Measurements from ENCODE around the gene TRAF1. TPM values are rescaled to one million over a fixed set of nuclear protein-coding genes. Genes with fewer than 3 reads are reported as not detected.
A peak's percentile ranks its signal among the peaks of the same experiment; 100 is the strongest.

The TRAF1 gene
- total and polyA plus RNA-seq, 2 of the 13 experiments (the other 11 are each of a cell fraction or from before 2014, with no cell fraction given), result 0.44 to 1.0 TPM

DNA sequence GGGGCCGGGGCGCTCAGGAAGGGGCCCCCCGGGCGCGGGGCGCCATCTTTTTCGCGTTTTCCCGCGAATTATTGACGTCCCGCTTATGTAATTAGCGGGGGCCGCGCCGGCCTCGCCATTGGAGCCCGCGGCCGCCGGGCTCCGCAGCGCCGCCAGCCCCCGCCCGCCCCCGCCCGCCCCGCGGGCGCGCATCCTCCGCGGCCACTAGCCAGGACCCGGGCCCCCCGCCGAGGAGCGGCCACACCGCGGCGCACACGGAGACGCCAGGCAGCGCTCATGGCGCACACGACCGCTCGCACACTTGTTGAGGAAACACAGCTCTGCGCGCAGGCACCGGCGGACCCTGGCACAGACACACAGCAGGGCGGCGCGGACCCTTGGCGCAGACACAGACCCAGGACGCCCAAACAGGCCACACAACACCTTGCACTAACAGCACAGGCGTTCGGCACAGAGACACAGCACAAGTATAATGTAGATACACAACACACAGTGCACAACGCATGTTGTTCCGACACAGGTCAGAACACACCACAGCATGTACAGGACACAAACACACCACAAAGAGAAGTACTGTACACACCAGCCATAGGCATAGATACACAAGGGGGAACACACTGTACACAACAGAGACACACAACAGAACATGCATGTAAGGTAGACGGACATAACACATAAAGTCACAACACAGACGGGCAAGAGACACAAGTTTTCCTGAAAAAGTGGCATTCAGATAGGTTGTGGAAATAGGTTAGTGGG, 49.1 kb downstream of the TRAF1 start:
- H3K9ac ChIP-seq (ENCODE audit: insufficient read depth, low read depth, low read length), result peak overlapping the region; percentile 84
- peaks cover 8 to 24% of the 10 kb centered on the region in 2 experiments; a peak in 4 of 5 replicates for H3K36me3 ChIP-seq (replicated peaks in 1 of 2; ENCODE audit: control insufficient read depth in 1 of 2, insufficient read depth in 2 of 2, low read length in 2 of 2)
- peaks cover 45% of the 10 kb centered on the region for H3K4me1 ChIP-seq (ENCODE audit: insufficient read depth, low read length)
- DNase-seq (ENCODE audit: low spot score), result peak; percentile 54
- peak overlapping the region; percentile 67 for H2AFZ ChIP-seq (ENCODE audit: low read length)
- H3K4me2 ChIP-seq (ENCODE audit: low read depth, low read length), result peak overlapping the region; percentile 99
- H4K20me1 ChIP-seq (ENCODE audit: insufficient read depth, low read length), result no peaks in the 10 kb centered on the region
- peak overlapping the region; percentile 74 for H3K27ac ChIP-seq (ENCODE audit: extremely low read length, insufficient read depth, low read length)
- peak; percentile 46 for FAIRE-seq
- ChIA-PET CTCF (ENCODE audit: low intra/inter-chr PET ratio, low total read pairs) (no interaction called here), POLR2A (no interaction called here)
- no peaks in the 10 kb centered on the region for H3K9me3 ChIP-seq (ENCODE audit: low read length)
- in situ Hi-C loops (cut with HindIII; ENCODE audit: extremely low pct_ligation_motif_present, low pct_unique_long_range_greater_than_20kb), result no loop called here
- intact Hi-C loops (cut with micrococcal nuclease; ENCODE audit: unreplicated experiment), result loop anchor here (2.0 to 5.0 kb wide), 3 partner anchors 35 to 120 kb away; partner anchors contain the start of gene PSMD5
- peak overlapping the region; percentile 55 to 89 (median 77) for H3K4me3 ChIP-seq (replicated peaks in 1 of 3; ENCODE audit: insufficient read depth in 1 of 3, low read depth in 2 of 3, low read length in 3 of 3)
- BruUV-seq (replicated peaks), result TSS peak; percentile 75
- ATAC-seq, result peak; percentile 57
- WGBS (ENCODE audit: low lambda C conversion rate), result 9% methylated on average over 5 of the region's 63 CpGs
- no peaks in the 10 kb centered on the region; a peak in 1 of 5 replicates for H3K27me3 ChIP-seq (ENCODE audit: control insufficient read depth in 1 of 2, insufficient read depth in 2 of 2, low read length in 2 of 2)
- H3K79me2 ChIP-seq (ENCODE audit: insufficient read depth, low read length), result peaks cover 14% of the 10 kb centered on the region
- TF ChIP-seq, protein P1, sequence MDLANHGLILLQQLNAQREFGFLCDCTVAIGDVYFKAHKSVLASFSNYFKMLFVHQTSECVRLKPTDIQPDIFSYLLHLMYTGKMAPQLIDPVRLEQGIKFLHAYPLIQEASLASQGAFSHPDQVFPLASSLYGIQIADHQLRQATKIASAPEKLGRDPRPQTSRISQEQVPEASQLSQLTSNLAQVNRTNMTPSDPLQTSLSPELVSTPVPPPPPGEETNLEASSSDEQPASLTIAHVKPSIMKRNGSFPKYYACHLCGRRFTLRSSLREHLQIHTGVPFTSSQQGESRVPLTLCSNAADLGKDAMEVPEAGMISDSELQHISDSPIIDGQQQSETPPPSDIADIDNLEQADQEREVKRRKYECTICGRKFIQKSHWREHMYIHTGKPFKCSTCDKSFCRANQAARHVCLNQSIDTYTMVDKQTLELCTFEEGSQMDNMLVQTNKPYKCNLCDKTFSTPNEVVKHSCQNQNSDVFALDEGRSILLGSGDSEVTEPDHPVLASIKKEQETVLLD (CRISPR knock-in tag; IDR thresholded peaks at IDR 0.05; ENCODE audit: low read depth), result peak; percentile 91
- TF ChIP-seq ZNF607 (CRISPR knock-in tag; IDR thresholded peaks at IDR 0.05; ENCODE audit: borderline replicate concordance) (no peak), ZNF557 (CRISPR knock-in tag; IDR thresholded peaks at IDR 0.05) (no peak), ZFP1 (CRISPR knock-in tag; IDR thresholded peaks at IDR 0.05) (no peak), ZNF264 (CRISPR knock-in tag; IDR thresholded peaks at IDR 0.05) (no peak), ZKSCAN5 (CRISPR knock-in tag; IDR thresholded peaks at IDR 0.05) (0 out of 2 replicates have a peak, but pooled peaks have one; percentile 36), FOXA1 (IDR thresholded peaks at IDR 0.05) (no peak), FOXA1 (CRISPR knock-in tag; IDR thresholded peaks at IDR 0.05) (no peak; the same call in 1 of the 2 replicates), FOSL2 (CRISPR knock-in tag; IDR thresholded peaks at IDR 0.05) (peak; percentile 43), SNAI1 (CRISPR knock-in tag; IDR thresholded peaks at IDR 0.05; ENCODE audit: borderline replicate concordance) (no peak), HOXA3 (CRISPR knock-in tag; IDR thresholded peaks at IDR 0.05) (peak; percentile 46; the same call in 1 of the 2 replicates), ZNF430 (CRISPR knock-in tag; IDR thresholded peaks at IDR 0.05) (no peak), TP53 (CRISPR knock-in tag; conservative IDR thresholded peaks at IDR 0.05) (no peak), ATF1 (CRISPR knock-in tag; IDR thresholded peaks at IDR 0.05) (no peak), HNRNPUL1 (IDR thresholded peaks at IDR 0.05; ENCODE audit: low read depth, low read length) (no peak), ZMYM4 (CRISPR knock-in tag; IDR thresholded peaks at IDR 0.05) (peak; percentile 72)
- TF ChIP-seq, protein P2, sequence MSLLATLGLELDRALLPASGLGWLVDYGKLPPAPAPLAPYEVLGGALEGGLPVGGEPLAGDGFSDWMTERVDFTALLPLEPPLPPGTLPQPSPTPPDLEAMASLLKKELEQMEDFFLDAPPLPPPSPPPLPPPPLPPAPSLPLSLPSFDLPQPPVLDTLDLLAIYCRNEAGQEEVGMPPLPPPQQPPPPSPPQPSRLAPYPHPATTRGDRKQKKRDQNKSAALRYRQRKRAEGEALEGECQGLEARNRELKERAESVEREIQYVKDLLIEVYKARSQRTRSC (CRISPR knock-in tag; IDR thresholded peaks at IDR 0.05; ENCODE audit: low read depth), result no peak
- TF ChIP-seq, protein P3, sequence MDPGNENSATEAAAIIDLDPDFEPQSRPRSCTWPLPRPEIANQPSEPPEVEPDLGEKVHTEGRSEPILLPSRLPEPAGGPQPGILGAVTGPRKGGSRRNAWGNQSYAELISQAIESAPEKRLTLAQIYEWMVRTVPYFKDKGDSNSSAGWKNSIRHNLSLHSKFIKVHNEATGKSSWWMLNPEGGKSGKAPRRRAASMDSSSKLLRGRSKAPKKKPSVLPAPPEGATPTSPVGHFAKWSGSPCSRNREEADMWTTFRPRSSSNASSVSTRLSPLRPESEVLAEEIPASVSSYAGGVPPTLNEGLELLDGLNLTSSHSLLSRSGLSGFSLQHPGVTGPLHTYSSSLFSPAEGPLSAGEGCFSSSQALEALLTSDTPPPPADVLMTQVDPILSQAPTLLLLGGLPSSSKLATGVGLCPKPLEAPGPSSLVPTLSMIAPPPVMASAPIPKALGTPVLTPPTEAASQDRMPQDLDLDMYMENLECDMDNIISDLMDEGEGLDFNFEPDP (CRISPR knock-in tag; conservative IDR thresholded peaks at IDR 0.05), result 0 out of 2 replicates have a peak, but pooled peaks have one; percentile 82
- TF ChIP-seq, protein P4, sequence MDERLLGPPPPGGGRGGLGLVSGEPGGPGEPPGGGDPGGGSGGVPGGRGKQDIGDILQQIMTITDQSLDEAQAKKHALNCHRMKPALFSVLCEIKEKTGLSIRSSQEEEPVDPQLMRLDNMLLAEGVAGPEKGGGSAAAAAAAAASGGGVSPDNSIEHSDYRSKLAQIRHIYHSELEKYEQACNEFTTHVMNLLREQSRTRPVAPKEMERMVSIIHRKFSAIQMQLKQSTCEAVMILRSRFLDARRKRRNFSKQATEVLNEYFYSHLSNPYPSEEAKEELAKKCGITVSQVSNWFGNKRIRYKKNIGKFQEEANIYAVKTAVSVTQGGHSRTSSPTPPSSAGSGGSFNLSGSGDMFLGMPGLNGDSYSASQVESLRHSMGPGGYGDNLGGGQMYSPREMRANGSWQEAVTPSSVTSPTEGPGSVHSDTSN (CRISPR knock-in tag; IDR thresholded peaks at IDR 0.05), result no peak
- TF ChIP-seq, protein P5, sequence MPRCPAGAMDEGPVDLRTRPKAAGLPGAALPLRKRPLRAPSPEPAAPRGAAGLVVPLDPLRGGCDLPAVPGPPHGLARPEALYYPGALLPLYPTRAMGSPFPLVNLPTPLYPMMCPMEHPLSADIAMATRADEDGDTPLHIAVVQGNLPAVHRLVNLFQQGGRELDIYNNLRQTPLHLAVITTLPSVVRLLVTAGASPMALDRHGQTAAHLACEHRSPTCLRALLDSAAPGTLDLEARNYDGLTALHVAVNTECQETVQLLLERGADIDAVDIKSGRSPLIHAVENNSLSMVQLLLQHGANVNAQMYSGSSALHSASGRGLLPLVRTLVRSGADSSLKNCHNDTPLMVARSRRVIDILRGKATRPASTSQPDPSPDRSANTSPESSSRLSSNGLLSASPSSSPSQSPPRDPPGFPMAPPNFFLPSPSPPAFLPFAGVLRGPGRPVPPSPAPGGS (CRISPR knock-in tag; IDR thresholded peaks at IDR 0.05), result no peak

Measured in HepG2 (cell line).